Mesenchymal stem cell (in vitro differentiated cells and primary cell): ENCODE measurements around the gene SLC35G2.
"Not testable (repeated sequence)": the region's sequence is repeated elsewhere in the genome, so short reads cannot be mapped to it uniquely, and the experiment has no call there.

Experiments
- DNase-seq: peaks from one replicate; pipeline ENCODE4 v3.0.0-alpha.2; 2013
- H2AFZ ChIP-seq: one replicate; pipeline ENCODE4 v1.6.1; 2013; ENCODE audit warnings: low read depth, mild to moderate bottlenecking, control low read depth, inconsistent platforms, low read length, moderate library complexity
- H2AK5ac ChIP-seq: 2 replicates; pipeline ENCODE4 v1.6.1; 2013; ENCODE audit warnings: low read length, moderate library complexity, mild to moderate bottlenecking, inconsistent platforms; ENCODE audit not compliant: severe bottlenecking
- H2BK120ac ChIP-seq: one replicate; pipeline ENCODE4 v1.6.1; 2013; ENCODE audit warnings: low read depth, mild to moderate bottlenecking, inconsistent platforms, low read length, moderate library complexity
- H2BK12ac ChIP-seq, 2 experiments: one replicate each; pipeline ENCODE4 v1.6.1; 2013; ENCODE audit warnings: inconsistent platforms in 2 of 2, low read length in 2 of 2, mild to moderate bottlenecking in 2 of 2, moderate library complexity in 2 of 2, control low read depth in 1 of 2
- H2BK15ac ChIP-seq: one replicate; pipeline ENCODE4 v1.6.1; 2013; ENCODE audit warnings: mild to moderate bottlenecking, low read depth, inconsistent platforms; ENCODE audit not compliant: poor library complexity, severe bottlenecking
- H2BK5ac ChIP-seq: 2 replicates; pipeline ENCODE4 v1.6.1; 2013; ENCODE audit warnings: low read depth, mild to moderate bottlenecking, low read length, control low read depth, inconsistent platforms; ENCODE audit not compliant: poor library complexity, severe bottlenecking
- H3K14ac ChIP-seq, 2 experiments: one replicate each; pipeline ENCODE4 v1.6.1; 2013; ENCODE audit warnings: inconsistent platforms in 2 of 2, low read length in 2 of 2, control low read depth in 1 of 2, mild to moderate bottlenecking in 1 of 2, moderate library complexity in 1 of 2
- H3K18ac ChIP-seq, 2 experiments: one replicate each; pipeline ENCODE4 v1.6.1; 2013; ENCODE audit warnings: inconsistent platforms in 2 of 2, low read length in 2 of 2, control low read depth in 1 of 2, low read depth in 1 of 2, mild to moderate bottlenecking in 1 of 2
- H3K23ac ChIP-seq, 2 experiments: one replicate each; pipeline ENCODE4 v1.6.1; 2013; ENCODE audit warnings: inconsistent platforms in 2 of 2, low read length in 2 of 2, mild to moderate bottlenecking in 2 of 2, moderate library complexity in 2 of 2, control low read depth in 1 of 2
- H3K27ac ChIP-seq: 2 replicates; pipeline ENCODE4 v1.5.1; 2013; ENCODE audit warnings: mild to moderate bottlenecking, moderate library complexity, low read length, control low read depth, inconsistent platforms; ENCODE audit not compliant: poor library complexity, severe bottlenecking
- H3K27me3 ChIP-seq, 2 experiments: 2 replicates each; pipeline versions ENCODE4 v1.6.1 to v1.7.0; 2013; ENCODE audit warnings: low read length in 2 of 2, mild to moderate bottlenecking in 2 of 2, moderate library complexity in 2 of 2, control low read depth in 1 of 2, inconsistent platforms in 1 of 2; ENCODE audit not compliant: control insufficient read depth in 1 of 2, insufficient read depth in 1 of 2
- H3K36me3 ChIP-seq, 2 experiments: 2 replicates each; pipeline versions ENCODE4 v1.6.1 to v1.7.0; 2013; ENCODE audit warnings: low read length in 2 of 2, control low read depth in 1 of 2, inconsistent platforms in 1 of 2, low read depth in 1 of 2, mild to moderate bottlenecking in 1 of 2; ENCODE audit not compliant: insufficient read depth in 2 of 2, control insufficient read depth in 1 of 2
- H3K4ac ChIP-seq, 2 experiments: one replicate each; pipeline ENCODE4 v1.6.1; 2013; ENCODE audit warnings: inconsistent platforms in 2 of 2, low read length in 2 of 2, mild to moderate bottlenecking in 2 of 2, moderate library complexity in 2 of 2, control low read depth in 1 of 2, low read depth in 1 of 2
- H3K4me1 ChIP-seq: 2 replicates; pipeline ENCODE4 v1.6.1; 2013; ENCODE audit warnings: low read depth, low read length, control low read depth; ENCODE audit not compliant: control insufficient read depth, insufficient read depth
- H3K4me2 ChIP-seq: 2 replicates; pipeline ENCODE4 v1.6.1; 2013; ENCODE audit warnings: low read length, mild to moderate bottlenecking, inconsistent platforms; ENCODE audit not compliant: poor library complexity, severe bottlenecking
- H3K4me3 ChIP-seq, 2 experiments: 2 replicates each; pipeline versions ENCODE4 v1.5.1 to v1.7.0; 2013; ENCODE audit warnings: low read length in 2 of 2, mild to moderate bottlenecking in 2 of 2, control low read depth in 1 of 2, low read depth in 1 of 2; ENCODE audit not compliant: insufficient read depth in 1 of 2
- H3K79me1 ChIP-seq: replicated peaks from 2 replicates; pipeline ENCODE4 v1.6.1; 2013; ENCODE audit warnings: mild to moderate bottlenecking, control low read depth, low read length, inconsistent platforms; ENCODE audit not compliant: poor library complexity, severe bottlenecking
- H3K9ac ChIP-seq: 2 replicates; pipeline ENCODE4 v1.7.0; 2013; ENCODE audit warnings: mild to moderate bottlenecking, low read length, moderate library complexity
- H3K9me3 ChIP-seq: 2 replicates; pipeline ENCODE4 v1.7.0; 2013; ENCODE audit warnings: mild to moderate bottlenecking, low read length; ENCODE audit not compliant: control insufficient read depth
- H4K8ac ChIP-seq: one replicate; pipeline ENCODE4 v1.6.1; 2013; ENCODE audit warnings: inconsistent platforms, mild to moderate bottlenecking, low read length, moderate library complexity
- H4K91ac ChIP-seq: one replicate; pipeline ENCODE4 v1.6.1; 2013; ENCODE audit warnings: mild to moderate bottlenecking, low read length, inconsistent platforms
- WGBS: methylation state at CpG from one replicate; pipeline ENCODE4 v1.1.7; 2013; ENCODE audit warnings: mixed read lengths; 5-methylcytosine and 5-hydroxymethylcytosine counted together

The SLC35G2 gene

GRCh38 chr3:136872258-136872657, 53.3 kb downstream of the SLC35G2 start:
- not testable (repeated sequence) for H2BK5ac ChIP-seq, H3K4me1 ChIP-seq, DNase-seq, H3K4me2 ChIP-seq, H2AK5ac ChIP-seq, H2BK15ac ChIP-seq, H4K91ac ChIP-seq, H3K14ac ChIP-seq, H3K9me3 ChIP-seq, H3K4me3 ChIP-seq, H3K27me3 ChIP-seq, H2AFZ ChIP-seq, H2BK120ac ChIP-seq, H3K9ac ChIP-seq, H3K27ac ChIP-seq, H4K8ac ChIP-seq, H3K18ac ChIP-seq, H2BK12ac ChIP-seq, H3K23ac ChIP-seq, H3K79me1 ChIP-seq
- WGBS = over 99% methylated on average over 3 of the region's 3 CpGs
- Histone ChIP-seq H3K4ac (peak overlapping the region in 1 of 2 experiments; percentile 24), H3K36me3 (peaks cover 14 to 15% of the 10 kb centered on the region in 2 experiments)

GRCh38 chr3:136879510-136879909, 60.6 kb downstream of the SLC35G2 start:
- not testable (repeated sequence) for H2BK12ac ChIP-seq, H3K4me2 ChIP-seq, H3K9ac ChIP-seq, H4K8ac ChIP-seq, H3K4ac ChIP-seq, DNase-seq, H3K36me3 ChIP-seq, H2BK120ac ChIP-seq, H2BK5ac ChIP-seq, H2BK15ac ChIP-seq, H3K27ac ChIP-seq, H3K4me3 ChIP-seq, H3K9me3 ChIP-seq, H2AFZ ChIP-seq, H3K14ac ChIP-seq, H4K91ac ChIP-seq, H2AK5ac ChIP-seq, H3K23ac ChIP-seq, H3K4me1 ChIP-seq, H3K27me3 ChIP-seq
- peak overlapping the region in 1 of 2 experiments; percentile 21 for H3K18ac ChIP-seq
- WGBS = 92% methylated on average over 2 of the region's 2 CpGs
- H3K79me1 ChIP-seq = peaks cover 14% of the 10 kb centered on the region

GRCh38 chr3:136882571-136882970, 63.6 kb downstream of the SLC35G2 start:
- 100% methylated on average over 1 of the region's 1 CpG for WGBS

GRCh38 chr3:136883967-136884720, 65.2 kb downstream of the SLC35G2 start:
- H3K4me1 ChIP-seq = peaks cover 3% of the 10 kb centered on the region
- H2AK5ac ChIP-seq = no peak overlapping the region
- no peak overlapping the region for H3K14ac ChIP-seq
- H4K91ac ChIP-seq = no peak overlapping the region
- H4K8ac ChIP-seq = no peak overlapping the region
- H3K4me2 ChIP-seq = no peak overlapping the region
- H3K4me3 ChIP-seq = no peak overlapping the region
- H3K36me3 ChIP-seq = no peaks in the 10 kb centered on the region
- DNase-seq = no peak
- H2BK5ac ChIP-seq = no peak overlapping the region
- no peak overlapping the region for H3K27ac ChIP-seq
- H3K79me1 ChIP-seq = peaks cover 9% of the 10 kb centered on the region
- no peak overlapping the region for H2BK12ac ChIP-seq
- no peak overlapping the region for H3K18ac ChIP-seq
- no peak overlapping the region for H3K9ac ChIP-seq
- no peak overlapping the region for H2BK15ac ChIP-seq
- no peak overlapping the region for H2BK120ac ChIP-seq
- peak overlapping the region in 1 of 2 experiments; percentile 28 for H3K4ac ChIP-seq
- 95% methylated on average over 9 of the region's 9 CpGs for whole genome bisulfite sequencing
- H3K9me3 ChIP-seq = no peaks in the 10 kb centered on the region
- H3K23ac ChIP-seq = no peak overlapping the region
- H2AFZ ChIP-seq = no peak overlapping the region
- no peaks in the 10 kb centered on the region for H3K27me3 ChIP-seq

More at GRCh38 chr3:136882571-136882970, 63.6 kb downstream of the SLC35G2 start:
- Histone ChIP-seq H3K9me3 (no peaks in the 10 kb centered on the region), H3K4me2 (no peak overlapping the region), H3K4me3 (no peak overlapping the region), H2BK15ac (no peak overlapping the region), H3K18ac (no peak overlapping the region), H4K8ac (no peak overlapping the region), H3K27me3 (no peaks in the 10 kb centered on the region), H2BK120ac (no peak overlapping the region), H3K9ac (no peak overlapping the region), H4K91ac (no peak overlapping the region), H2BK12ac (peak overlapping the region in 1 of 2 experiments; percentile 6), H3K79me1 (peaks cover 13% of the 10 kb centered on the region), H3K4me1 (peaks cover 3% of the 10 kb centered on the region), H2AK5ac (no peak overlapping the region), H3K14ac (no peak overlapping the region), H2BK5ac (no peak overlapping the region), H3K27ac (no peak overlapping the region), H3K4ac (no peak overlapping the region), H2AFZ (no peak overlapping the region), H3K23ac (no peak overlapping the region), H3K36me3 (no peaks in the 10 kb centered on the region)
- DNase-seq = no peak
